Measurements from ENCODE around the gene IL12B. TPM values are rescaled to one million over a fixed set of nuclear protein-coding genes. Genes with fewer than 3 reads are reported as not detected.
A peak's percentile ranks its signal among the peaks of the same experiment; 100 is the strongest.
"Not testable (repeated sequence)": the region's sequence is repeated elsewhere in the genome, so short reads cannot be mapped to it uniquely, and the experiment has no call there.

The IL12B gene
- total RNA-seq, result not detected
- not detected for polyA plus RNA-seq (ENCODE audit: insufficient read depth, low read depth, low replicate concordance)
- long read RNA-seq, donor 1, result 0 reads
- long read RNA-seq, donor 2, result 0 reads
- long read RNA-seq, donor 3, result 0 reads
- long read RNA-seq, donor 4, result 0 reads
- long read RNA-seq, donor 5, result 0 reads
- long read RNA-seq, donor 6, result 0 reads
- long read RNA-seq, donor 7, result 0 reads
- long read RNA-seq, donor 8, result 0 reads
- long read RNA-seq, donor 9, result 0 reads
- long read RNA-seq, donor 10, result 0 reads

- DNase-seq (no peak), FAIRE-seq (no peak)
- Histone ChIP-seq H3K27ac (ENCODE audit: low read depth in 2 of 2, low read length in 2 of 2) (no peak within 1 kb of the TSS), H3K9ac (ENCODE audit: low read length in 3 of 3) (no peak within 1 kb of the TSS), H3K27me3 (ENCODE audit: control insufficient read depth, insufficient read depth, low read length) (no peaks in the 10 kb centered on the region), H3K4me3 (ENCODE audit: low read length in 3 of 3) (peak within 1 kb of the TSS in 1 of 3 donors; percentile 31), H3K9me3 (ENCODE audit: control insufficient read depth in 2 of 3, insufficient read depth in 1 of 3, low read length in 3 of 3) (no peaks in the 10 kb centered on the region), H3K4me1 (ENCODE audit: control insufficient read depth in 2 of 3, insufficient read depth in 2 of 3, low read depth in 1 of 3, low read length in 3 of 3) (peaks cover 0 to 6% (median 0%) of the 10 kb centered on the region in 3 donors), H3K36me3 (ENCODE audit: control insufficient read depth in 2 of 3, insufficient read depth in 3 of 3, low read length in 3 of 3) (no peaks in the 10 kb centered on the region)
- no peak for TF ChIP-seq CTCF (IDR thresholded peaks at IDR 0.05; ENCODE audit: borderline replicate concordance, extremely low read depth, insufficient read depth)
- intact Hi-C loops (cut with DNase I), result no loop called here
Observed at GRCh38 chr5:159330131-159330800, at the start of gene IL12B. Gene IL12B, minus strand, starts transcription at chr5:159330487. Its CDS starts 3,705 bp downstream, at chr5:159326782.

GRCh38 chr5:159377653-159378052 is 47.4 kb upstream of the IL12B start:
- H3K9me3 ChIP-seq (ENCODE audit: control insufficient read depth in 2 of 3, insufficient read depth in 1 of 3, low read length in 3 of 3), result peaks cover 0 to 18% (median 4%) of the 10 kb centered on the region in 3 donors
- no peak overlapping the region for H3K4me3 ChIP-seq (ENCODE audit: low read length in 3 of 3)
- intact Hi-C loops (cut with DNase I), result no loop called here
- H3K4me1 ChIP-seq (ENCODE audit: control insufficient read depth in 2 of 3, insufficient read depth in 2 of 3, low read depth in 1 of 3, low read length in 3 of 3), result no peaks in the 10 kb centered on the region
- no peak overlapping the region for H3K27ac ChIP-seq (ENCODE audit: low read depth in 2 of 2, low read length in 2 of 2)
- H3K27me3 ChIP-seq (ENCODE audit: control insufficient read depth, insufficient read depth, low read length), result no peaks in the 10 kb centered on the region
- DNase-seq (no peak), FAIRE-seq (no peak)
- no peak overlapping the region for H3K9ac ChIP-seq (ENCODE audit: low read length in 3 of 3)
- no peak for TF ChIP-seq CTCF (IDR thresholded peaks at IDR 0.05; ENCODE audit: borderline replicate concordance, extremely low read depth, insufficient read depth)
- no peaks in the 10 kb centered on the region for H3K36me3 ChIP-seq (ENCODE audit: control insufficient read depth in 2 of 3, insufficient read depth in 3 of 3, low read length in 3 of 3)

GRCh38 chr5:159367866-159368265 is 37.6 kb upstream of the IL12B start:
- FAIRE-seq; intact Hi-C loops (cut with DNase I); H3K4me3 ChIP-seq (ENCODE audit: low read length in 3 of 3): not testable (repeated sequence)

GRCh38 chr5:159366776-159367175 is 36.5 kb upstream of the IL12B start:
- DNase-seq; intact Hi-C loops (cut with DNase I); H3K9ac ChIP-seq (ENCODE audit: low read length in 3 of 3); H3K4me3 ChIP-seq (ENCODE audit: low read length in 3 of 3); H3K9me3 ChIP-seq (ENCODE audit: control insufficient read depth in 2 of 3, insufficient read depth in 1 of 3, low read length in 3 of 3); H3K27ac ChIP-seq (ENCODE audit: low read depth in 2 of 2, low read length in 2 of 2); H3K36me3 ChIP-seq (ENCODE audit: control insufficient read depth in 2 of 3, insufficient read depth in 3 of 3, low read length in 3 of 3); H3K27me3 ChIP-seq (ENCODE audit: control insufficient read depth, insufficient read depth, low read length); H3K4me1 ChIP-seq (ENCODE audit: control insufficient read depth in 2 of 3, insufficient read depth in 2 of 3, low read depth in 1 of 3, low read length in 3 of 3); FAIRE-seq: not testable (repeated sequence)

More at GRCh38 chr5:159367866-159368265, 37.6 kb upstream of the IL12B start:
- not testable (repeated sequence) for H3K36me3 ChIP-seq (ENCODE audit: control insufficient read depth in 2 of 3, insufficient read depth in 3 of 3, low read length in 3 of 3); H3K27me3 ChIP-seq (ENCODE audit: control insufficient read depth, insufficient read depth, low read length); H3K4me1 ChIP-seq (ENCODE audit: control insufficient read depth in 2 of 3, insufficient read depth in 2 of 3, low read depth in 1 of 3, low read length in 3 of 3); H3K27ac ChIP-seq (ENCODE audit: low read depth in 2 of 2, low read length in 2 of 2); DNase-seq; H3K9me3 ChIP-seq (ENCODE audit: control insufficient read depth in 2 of 3, insufficient read depth in 1 of 3, low read length in 3 of 3); H3K9ac ChIP-seq (ENCODE audit: low read length in 3 of 3)
